ENCODE measurements around the gene EFNA5. TPM values are rescaled to one million over a fixed set of nuclear protein-coding genes. Genes with fewer than 3 reads are reported as not detected.

Gene EFNA5
- total RNA-seq, 1 donor from 2014 or later = 9.2 TPM

DNA sequence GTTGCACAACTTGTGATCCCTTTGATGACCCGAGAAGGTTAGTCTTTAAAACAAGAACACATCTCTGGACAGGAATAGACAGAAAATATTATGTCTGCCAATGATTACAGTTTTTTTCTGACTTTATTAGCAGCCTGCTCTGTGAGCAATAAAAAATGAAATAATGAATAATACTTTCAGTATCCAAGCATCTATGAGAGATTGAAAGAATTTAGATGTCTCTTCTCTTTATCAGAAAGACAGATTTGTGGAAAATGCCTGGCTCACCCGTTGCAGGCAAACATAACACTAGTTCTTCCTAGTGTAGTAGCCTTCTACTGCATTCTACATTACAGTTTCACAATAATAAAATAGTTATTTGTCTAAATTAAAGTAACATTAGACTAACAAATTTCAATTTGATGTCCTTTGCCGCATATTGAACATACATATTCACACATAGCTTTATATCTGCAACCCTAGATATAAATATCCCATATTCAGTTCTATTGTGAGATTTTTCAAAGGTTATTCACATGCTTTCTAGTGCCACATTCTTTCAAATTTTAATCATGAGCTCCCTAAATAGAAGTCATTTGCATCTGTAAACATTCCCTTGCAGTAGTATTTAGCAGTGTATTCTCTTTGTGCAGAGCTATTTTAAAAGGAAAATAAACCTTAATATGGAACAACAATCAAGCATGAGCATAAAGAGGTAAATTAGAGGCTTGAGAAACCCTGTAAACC is 267.3 kb downstream of the EFNA5 start:
- DNase-seq (ENCODE audit: low spot score) = no peak

DNA sequence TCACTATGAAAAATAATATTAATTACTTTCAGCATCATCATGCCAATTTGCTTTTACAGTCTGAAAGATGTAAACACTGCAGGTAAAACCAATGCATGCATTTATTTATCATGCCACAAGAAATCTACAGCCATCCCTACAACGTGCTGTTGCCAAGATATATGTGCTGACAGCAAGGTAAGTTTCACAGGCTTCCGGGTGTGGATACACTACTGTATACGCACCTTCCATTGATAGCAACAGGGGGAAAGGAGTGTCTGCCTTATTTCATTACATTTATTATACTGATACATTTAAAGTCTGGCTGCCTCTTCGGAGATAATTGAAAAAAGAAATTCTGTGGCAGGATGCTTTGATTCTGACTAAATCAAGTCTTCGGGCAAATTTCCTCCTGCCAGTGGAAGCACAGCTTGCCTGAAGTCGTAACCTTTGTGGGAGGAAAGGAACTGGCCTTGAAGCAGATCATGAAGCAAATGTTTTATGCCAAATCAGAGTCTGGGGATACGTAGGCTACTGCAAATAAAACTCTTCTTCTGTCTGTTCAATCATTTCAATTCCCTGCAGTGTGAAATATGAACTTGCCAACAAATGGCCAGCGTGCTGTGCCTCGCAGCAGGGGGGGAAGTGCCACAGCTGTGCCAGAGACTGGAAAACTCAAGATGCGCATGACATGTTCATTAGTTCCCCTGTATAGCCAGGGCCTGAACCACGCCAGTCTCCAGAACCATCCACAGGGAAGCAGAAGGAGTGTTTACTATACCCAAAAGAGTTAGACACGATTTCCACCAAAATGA is 268.1 kb downstream of the EFNA5 start:
- DNase-seq (ENCODE audit: low spot score) = no peak

DNA sequence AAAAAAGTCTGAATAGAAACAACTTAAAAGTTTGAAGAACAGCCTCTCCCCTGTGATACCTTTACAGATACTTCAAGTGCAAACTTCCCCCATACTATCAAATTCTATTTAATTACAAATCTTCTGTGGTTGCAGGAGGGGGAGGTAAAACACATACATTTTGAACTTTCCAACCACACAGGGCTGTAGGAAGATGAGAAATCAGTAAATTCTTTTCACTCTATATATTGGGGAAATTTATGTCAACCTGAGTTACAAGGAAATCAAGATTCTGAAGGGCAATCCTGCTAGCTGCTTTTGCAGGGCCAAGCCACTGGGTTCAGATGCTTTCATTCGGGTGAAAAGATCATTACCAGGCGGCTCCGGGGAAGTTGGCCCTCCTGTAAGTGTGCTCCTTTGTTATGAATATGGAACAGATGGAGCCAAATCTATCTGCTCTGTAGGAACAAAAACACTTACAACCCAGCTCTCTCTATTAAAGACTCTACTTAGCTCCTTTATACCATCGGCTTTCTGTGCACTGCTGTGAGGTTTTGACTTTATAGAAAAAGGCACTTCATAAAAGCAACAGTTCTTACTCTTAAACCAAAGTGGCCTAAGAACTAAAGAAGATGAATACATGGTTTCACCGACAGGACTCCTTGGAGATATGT is 269.1 kb downstream of the EFNA5 start:
- DNase-seq (ENCODE audit: low spot score) = no peak

DNA sequence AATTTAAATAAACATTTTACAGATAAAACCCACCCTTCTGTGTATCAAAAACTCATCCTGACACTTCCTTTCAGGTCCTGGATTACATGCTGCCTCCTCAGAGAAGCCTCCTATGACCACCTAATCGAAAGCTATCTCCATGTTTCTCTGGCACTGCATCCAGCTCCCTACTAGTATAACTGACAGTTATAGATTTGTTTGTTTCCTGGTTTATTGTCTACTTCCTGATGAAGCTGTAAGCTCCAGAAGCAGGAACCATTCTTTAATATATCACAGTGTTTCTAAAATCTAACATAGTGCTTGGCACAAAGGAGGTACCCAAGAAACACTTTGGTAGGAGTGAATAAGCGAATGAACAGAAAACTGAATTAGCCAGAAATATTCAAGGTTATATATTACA is 270.4 kb downstream of the EFNA5 start:
- DNase-seq (ENCODE audit: low spot score) = no peak

DNA sequence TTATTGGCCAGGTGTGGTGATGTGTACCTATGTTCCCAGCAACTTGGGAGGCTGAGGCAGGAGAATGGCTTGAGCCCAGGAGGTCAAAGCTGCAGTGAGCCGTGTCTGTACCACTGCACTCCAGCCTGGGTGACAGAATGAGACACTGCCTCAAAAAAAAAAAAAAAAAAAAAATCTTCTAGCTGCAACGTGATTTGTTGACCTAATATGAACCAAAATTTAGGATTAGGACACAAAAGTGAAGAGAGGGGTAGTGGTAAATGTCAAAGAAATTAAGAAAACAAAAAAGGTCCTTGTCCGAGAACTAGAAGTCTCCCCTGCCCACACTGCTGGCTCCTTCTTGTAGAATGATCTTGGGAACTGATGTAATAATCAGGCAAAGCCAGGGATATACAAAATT is 272.0 kb downstream of the EFNA5 start:
- DNase-seq (ENCODE audit: low spot score) = no peak

DNA sequence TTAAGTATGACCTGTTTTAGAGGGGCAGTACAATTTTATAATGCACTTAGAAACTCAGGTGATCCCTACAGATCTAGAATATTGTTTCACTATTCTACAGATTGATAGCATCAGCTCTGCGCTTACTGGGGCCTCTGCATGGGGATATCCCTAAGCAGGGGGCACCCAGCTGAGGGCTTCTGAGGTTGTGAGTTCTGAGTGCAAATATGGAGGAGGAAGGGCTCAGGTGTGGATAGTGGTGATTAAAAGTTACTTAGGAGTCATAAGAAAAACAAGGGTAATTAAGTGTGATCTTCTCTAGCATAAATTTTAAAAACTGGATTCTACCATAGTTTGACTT is 274.4 kb downstream of the EFNA5 start:
- DNase-seq (ENCODE audit: low spot score) = no peak

DNA sequence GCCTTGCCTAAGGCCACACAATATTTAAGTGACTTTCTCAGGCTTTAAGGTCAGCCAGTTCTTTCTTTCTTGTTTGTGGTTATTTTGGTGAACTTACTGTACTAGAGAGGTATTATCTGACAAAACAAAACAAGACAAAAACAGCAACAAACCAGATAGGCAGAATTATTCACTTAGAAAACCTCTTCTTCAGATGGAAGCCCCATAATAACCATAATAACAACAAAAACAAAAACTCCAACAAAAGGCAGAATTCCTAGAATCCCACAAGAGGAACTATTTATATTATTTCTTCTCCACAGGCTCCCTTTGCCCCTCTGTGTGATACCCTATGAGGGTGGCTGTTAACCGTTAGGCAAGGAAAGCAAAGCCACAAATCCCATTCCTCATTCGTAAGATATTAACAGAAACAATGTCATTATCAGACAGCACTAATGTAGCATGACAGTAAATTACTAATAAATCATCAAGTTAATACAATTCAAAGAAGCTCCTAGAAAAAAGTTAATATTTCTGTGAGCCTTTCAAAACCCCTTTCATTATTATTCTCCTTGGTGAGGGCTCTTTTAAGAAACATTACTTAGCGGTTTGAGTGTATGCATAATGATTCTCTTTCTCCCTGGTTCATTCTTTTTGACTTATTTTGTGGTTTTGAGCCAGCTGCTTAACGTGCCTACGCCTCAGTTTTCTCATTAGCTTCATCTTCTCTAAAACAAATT is 274.9 kb downstream of the EFNA5 start:
- no peak for DNase-seq (ENCODE audit: low spot score)

DNA sequence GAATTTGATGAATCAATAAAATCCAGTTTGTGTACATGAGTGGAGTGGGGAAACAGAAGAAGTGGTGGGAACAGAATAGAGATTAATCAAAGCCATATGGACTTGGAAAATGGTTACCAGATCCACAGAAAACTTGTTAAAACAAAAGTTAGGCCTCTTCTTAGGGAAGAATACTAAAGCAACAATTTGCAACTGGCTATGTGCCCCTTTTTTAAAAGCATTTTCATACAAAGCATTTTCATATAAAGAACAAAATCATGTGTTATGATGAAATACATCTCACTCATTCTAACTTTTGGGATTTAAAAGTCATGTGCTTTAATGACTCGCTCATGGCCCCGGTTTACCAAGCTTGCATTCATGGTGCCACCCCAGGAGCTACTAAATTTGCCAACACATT is 276.9 kb downstream of the EFNA5 start:
- no peak for DNase-seq (ENCODE audit: low spot score)

DNA sequence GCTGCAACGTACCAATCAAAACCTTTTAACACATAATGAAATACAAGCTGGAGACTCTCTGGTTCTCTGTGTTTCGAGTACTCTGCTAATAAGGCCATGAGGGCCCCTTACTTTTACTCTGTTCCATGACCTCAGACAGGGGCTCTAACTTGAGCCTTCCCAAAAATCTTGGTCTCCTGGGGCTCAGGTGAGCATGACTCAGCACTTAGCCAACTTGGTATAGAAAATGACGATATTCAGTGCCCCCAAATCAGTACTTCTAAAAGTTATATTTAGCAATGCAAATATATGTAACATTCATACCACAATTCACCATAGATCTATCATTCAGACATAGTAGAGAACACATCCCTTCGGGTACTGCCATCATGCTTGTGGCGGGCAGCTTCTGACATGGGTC is 278.9 kb downstream of the EFNA5 start:
- DNase-seq (ENCODE audit: low spot score) = no peak

DNA sequence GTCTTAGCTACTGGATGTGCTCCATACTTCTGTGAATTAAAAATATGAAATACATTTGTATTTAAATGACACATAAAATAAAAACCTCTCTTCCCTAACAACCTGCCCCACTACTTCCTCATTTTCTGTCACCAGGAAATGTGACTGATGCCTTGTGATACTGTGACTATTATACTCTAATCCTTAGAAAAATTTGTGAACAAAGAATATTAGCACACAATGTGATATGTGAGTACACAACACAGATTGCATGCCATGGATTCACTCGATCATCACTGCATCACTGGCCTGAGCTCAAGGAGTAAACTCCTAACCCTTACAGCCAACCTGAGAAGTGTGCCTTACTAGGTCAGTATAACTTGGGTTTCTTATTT is 281.0 kb downstream of the EFNA5 start:
- DNase-seq (ENCODE audit: low spot score) = no peak

DNA sequence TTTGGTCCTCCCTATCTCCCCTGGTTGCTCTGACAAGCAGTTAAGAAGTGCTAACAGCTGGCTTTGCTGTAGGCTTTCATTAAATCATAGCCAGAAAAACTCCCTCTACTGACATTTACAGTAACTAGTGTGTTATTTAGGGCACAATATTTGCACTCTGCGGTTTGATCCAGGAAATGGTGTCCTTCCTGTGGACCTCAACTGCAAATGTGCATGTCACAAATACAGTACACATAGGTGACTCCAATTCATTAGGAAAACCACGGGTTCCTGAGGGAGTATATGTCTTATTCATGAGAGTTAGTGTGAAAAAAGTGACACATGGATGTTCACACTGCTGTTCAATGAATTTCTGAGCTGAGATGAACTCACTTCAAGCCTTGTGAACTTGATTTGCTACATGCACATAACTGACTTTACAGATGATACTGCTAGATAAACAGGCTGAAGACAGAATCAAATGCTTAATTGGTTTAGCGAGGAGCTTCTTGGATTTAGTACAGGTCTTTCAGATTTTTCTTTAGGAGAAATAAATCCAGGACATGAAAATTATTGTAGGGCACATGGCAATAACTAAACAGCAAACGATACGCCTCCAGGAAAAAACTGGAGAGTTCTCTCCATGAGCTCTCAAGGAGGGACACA is 281.5 kb downstream of the EFNA5 start:
- DNase-seq (ENCODE audit: low spot score) = no peak

DNA sequence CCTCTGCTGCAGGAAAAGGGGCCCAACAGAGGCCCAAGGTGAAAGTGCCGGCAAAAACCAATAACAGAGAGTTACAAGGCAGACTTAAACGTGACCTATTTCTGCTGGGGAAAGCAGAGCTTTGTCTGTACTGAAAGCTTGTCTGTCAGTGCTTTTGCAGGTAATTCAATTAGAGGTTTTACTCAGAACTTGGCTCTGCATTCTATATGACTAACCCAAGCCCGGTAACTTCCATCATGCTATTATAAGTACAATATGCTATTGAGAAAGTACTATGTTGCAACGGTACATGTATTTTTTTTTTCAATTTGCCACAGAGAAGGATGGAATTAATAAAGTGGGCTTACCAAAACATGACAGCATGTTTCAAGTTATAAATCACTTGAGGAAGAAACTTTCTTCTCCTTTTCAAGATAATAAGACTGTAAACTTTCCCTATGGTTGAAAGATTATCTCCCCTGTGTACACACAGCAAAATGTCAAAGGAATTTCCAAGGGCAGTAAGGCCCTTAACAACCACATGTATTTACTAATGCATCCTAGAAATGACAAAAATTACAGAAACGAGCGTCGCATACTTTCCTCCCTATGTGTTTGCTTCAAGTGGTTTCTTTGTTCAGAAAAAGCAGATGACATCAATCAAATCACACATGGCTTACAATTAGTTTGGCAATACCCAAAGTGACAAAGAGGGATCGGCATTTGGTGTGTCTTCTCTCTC is 282.4 kb downstream of the EFNA5 start:
- DNase-seq (ENCODE audit: low spot score) = no peak

DNA sequence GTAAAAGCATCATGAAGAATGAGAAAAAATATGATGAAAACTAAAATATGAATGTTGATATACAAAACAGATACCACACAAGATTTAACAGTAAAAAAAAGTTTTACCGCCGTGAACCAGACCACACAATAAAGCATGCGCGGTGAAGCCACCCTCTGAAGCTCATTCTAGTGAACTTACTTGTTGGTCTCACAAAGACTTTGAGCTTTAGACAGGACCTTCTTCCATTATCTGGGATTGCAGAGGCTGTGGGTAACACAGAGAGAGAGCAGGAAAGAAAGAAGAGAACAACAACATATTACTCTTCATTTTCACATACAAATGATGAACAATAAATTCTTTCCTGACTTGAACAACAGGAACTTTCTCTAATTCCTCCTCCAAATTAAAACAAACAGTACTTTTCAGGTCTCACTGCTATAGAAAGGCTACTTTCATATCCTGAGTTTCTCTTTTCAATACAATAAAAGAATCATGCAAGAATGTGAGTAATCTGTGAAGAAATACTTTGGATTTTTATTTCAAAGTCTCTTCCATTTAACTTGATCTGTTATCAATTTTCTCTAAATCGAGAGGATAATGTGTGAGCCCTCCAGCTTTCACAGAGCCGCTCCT is 283.1 kb downstream of the EFNA5 start:
- no peak for DNase-seq (ENCODE audit: low spot score)

DNA sequence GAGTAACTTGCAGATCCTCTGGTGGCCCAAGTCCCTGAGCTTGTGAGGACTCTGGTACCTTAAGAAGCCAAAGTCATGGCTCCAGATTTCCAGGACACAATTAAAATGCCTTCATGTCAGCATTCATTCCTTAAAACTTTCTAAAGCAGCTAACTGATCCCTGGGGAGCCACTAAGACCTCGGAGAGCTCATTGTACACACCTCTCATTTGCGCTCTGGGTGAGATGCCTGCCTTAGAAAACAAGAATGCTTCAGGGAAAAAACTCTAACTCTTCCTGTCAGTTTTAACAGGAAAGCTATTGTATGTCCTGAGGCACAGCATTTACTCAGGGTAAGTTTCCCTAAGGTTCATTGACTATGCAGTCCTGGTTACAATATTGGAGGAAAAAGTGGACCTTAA is 285.0 kb downstream of the EFNA5 start:
- no peak for DNase-seq (ENCODE audit: low spot score)

DNA sequence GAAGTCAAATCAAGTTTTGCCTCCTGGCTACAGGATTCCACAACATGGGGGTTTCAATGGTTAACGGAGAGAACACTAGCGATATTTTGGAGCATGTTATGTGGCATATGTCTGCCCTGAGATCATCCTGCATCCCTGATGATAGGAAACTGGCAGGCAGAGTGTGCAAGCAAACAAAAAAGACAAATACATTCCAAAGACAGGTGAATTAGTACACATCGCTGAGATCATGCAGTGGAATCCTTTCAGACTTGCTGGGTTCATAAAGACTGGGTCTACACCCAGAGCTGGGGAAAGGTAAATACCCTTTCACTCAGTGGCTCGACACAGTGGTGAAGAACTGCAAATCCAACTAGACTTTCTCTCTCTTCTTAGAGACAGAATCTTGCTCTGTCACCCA is 286.5 kb downstream of the EFNA5 start:
- no peak for DNase-seq (ENCODE audit: low spot score)

DNA sequence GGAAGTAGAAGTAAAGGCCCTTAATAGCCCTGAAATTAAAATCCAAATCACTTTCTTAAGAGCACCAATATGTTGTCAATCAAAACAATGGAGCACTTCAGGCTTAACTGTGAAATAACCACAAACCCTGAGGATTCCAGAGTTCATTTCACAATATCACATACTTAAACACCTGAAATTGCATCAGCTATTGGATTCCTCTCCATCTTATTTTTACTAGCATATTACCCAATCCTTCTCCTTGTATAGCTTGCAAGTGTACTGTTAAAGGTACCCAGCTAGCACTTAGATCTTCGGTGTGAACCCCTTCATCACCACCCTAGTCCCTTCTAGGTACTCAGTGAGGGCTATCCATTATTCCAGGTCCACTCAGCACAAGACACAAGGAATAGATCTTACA is 287.3 kb downstream of the EFNA5 start:
- DNase-seq (ENCODE audit: low spot score) = no peak

DNA sequence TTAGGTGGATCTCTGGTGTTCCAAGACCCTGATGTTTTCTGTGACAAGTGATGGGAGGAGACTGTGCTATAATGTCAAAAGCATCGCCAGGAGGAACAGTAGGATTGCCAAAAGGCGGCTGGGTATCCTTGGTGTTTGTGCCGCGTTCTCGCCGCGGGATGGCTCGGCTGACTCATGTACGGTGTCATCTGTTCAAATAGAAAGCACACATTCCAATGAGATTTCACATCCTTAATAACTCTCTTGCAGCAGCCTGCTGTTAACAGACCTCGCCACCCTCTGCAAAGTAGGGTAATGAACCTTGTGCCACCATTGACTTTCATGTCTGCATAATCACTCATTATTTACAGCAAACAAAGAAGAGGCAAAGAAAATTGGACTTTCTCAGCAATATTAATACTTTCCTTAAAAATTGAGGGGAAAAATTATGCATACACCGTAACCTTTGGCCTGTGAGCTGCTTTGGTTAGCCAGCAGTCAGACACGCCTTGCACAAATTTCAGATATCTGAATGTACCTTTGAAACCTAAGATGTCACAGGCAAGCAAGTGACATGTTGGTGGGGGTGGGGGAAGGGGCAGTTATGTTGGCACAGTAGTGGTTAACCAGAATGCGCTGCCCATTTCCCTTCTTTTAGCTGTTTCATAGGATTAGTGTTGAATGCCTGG is 289.4 kb downstream of the EFNA5 start:
- DNase-seq (ENCODE audit: low spot score) = no peak

DNA sequence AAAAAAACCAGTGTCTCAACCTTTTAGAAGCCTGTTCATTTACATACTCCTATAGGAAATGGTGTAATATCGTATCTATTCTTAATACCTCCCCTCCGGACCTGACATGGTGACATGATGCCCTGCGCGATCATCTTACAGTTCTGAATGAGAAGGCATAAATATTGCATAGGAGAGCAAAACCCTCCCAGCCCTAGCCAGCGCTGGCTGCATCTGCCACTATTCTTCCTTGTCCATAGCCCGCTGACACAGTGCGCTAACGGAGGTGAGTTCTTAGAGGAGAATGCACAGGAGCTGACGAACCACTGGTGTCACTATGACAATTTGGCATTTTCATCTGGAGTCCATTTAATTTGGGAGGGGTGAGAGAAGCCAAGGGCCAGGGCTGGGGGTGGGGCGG is 290.1 kb downstream of the EFNA5 start:
- DNase-seq (ENCODE audit: low spot score) = no peak

DNA sequence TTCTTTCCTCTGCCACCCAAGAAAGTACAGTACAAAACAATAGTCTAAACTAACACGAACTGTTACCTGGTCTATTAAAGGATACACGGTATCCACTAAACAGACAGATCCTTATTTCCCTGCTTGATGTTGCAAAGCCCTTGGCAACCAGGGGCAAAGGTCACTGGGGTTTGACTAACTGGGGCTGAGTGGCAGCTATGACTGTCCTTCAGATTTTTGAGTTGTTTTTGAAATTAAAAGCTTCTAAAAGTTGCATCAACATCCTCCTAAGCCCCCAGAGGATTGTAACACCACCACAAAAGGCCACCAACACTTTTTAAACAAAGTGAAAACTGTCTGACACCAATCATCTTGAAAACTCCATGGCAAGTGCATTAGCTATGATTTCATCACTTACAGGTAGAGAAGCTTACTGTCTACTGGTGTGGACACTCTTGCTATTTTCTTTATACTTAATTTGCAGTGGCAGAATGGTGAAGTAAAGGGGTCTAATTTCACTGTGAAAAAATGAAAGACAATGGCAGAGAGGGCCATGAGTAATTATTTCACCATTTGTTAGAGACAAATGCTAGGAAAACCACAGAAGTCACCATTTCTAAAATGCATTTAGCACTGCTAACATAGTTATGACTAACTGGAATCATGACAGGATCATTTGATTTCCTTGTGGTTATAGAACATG is 292.4 kb downstream of the EFNA5 start:
- no peak for DNase-seq (ENCODE audit: low spot score)

Data from mesenteric fat pad (tissue), 1 donor.